ENCODE data around the gene RPS6KA3. TPM values are rescaled to one million over a fixed set of nuclear protein-coding genes. Genes with fewer than 3 reads are reported as not detected.

The RPS6KA3 gene
- 100 to 1,000 TPM; 108 to 112 TPM for total RNA-seq
- total RNA-seq: 353 reads per million in 2 donors

DNA sequence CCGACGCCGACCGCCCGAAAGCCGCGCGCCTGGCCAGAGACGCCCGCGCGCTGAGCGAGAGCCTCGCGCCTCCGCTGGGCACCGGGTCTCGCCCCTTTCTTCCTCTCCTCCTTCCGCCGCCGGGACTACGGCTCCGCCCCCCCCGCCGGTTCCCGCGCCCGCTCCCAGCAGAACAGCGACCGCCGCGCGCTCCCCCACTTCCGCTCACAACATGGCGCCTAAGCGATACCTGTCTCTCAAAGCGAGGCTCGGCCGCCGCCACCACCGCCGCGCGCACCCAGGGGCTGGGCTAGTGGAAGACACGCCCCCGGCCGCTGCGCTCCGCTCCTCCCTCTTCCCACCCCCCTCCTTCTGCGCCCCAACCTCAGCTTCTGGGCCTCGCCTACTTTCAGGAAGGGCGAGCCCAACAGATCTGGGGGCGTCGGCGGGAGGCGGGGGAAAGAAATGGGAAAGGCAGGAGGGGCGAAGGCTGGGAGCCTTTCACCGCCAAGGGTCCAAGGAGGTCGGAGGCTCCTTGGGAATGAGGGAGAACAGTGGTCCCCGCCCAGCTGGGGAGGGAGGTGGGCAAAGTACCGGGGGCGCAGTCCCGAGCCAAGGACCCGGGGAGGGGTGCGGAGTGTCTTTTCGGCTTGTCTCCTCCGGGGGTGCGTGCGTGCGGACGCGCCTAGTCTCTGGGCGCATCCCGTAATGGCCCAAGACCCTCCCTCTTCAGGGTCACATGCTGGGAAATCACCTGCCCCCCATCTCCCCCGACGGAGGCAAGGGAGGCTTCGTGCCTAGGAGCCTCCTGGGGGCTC is at the start of gene RPS6KA3:
Gene RPS6KA3 (minus strand): TSS at position 100 of the 797 bp plus-strand sequence. CDS start 277 bp downstream, outside the sequence.
- peaks cover 6% of the 10 kb centered on the region for H3K36me3 Mint-ChIP-seq (ENCODE audit: low read depth)
- H3K4me1 Mint-ChIP-seq: peaks cover 8% of the 10 kb centered on the region

DNA sequence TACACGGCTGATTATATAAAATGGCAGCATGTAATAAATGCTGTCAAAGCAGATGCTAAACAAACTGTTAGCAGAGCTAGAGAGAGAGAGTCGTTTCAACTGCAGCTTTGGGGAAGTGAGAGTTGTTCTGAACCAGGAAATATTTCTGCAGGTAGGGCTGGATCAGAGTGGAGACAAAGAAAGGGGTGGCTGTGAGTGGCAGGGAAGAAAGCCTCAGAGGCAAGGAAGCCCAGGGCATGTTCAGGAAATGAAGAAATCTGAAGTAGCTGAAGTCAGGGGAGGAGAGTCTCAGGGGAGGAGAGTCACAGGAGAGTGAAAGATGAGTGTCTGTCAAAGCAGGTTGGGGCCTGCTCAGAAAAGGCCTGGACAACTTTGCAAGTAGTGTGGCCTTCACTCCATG is 48.4 kb upstream of the RPS6KA3 start:
- H3K27ac Mint-ChIP-seq: peak overlapping the region; percentile 69
- no peaks in the 10 kb centered on the region for H3K36me3 Mint-ChIP-seq (ENCODE audit: low read depth)
- ATAC-seq (no peak), DNase-seq (no peak)
- peaks cover 7% of the 10 kb centered on the region for H3K4me1 Mint-ChIP-seq
- no peak overlapping the region for H3K4me3 Mint-ChIP-seq
- H3K27me3 Mint-ChIP-seq: no peaks in the 10 kb centered on the region
- H3K9me3 ChIP-seq (ENCODE audit: control insufficient read depth, low read length, poor library complexity, severe bottlenecking): no peaks in the 10 kb centered on the region

More for the DNA sequence above, at the start of gene RPS6KA3:
- peak within 1 kb of the TSS; percentile 97 for H3K27ac Mint-ChIP-seq
- no peaks in the 10 kb centered on the region for H3K9me3 ChIP-seq (ENCODE audit: control insufficient read depth, low read length, poor library complexity, severe bottlenecking)
- ATAC-seq (peak; percentile 80), DNase-seq (peak; percentile 82 to 88 (median 84))
- peak within 1 kb of the TSS; percentile 96 for H3K4me3 Mint-ChIP-seq
- no peaks in the 10 kb centered on the region for H3K27me3 Mint-ChIP-seq

DNA sequence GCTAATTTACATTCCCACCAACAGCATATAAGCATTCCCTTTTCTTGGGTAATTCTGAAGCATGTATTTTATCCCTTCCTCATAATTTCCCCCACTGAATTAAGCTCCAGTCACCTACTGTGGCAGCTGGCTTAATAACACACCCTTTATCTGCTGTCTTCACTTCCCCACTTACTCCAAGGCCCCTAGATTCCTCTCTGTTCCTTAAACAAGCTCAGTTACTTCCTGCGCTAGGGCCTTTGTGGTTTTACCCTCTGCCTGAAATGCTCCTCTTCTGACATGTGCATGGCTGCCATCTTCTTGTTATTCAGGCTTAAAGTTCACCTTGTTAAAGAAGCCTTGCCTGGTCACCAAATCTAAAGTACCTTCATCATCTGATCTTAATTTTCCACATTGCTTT is 47.2 kb upstream of the RPS6KA3 start:
- Mint-ChIP-seq H3K4me1 (peaks cover 7% of the 10 kb centered on the region), H3K4me3 (no peak overlapping the region), H3K27me3 (no peaks in the 10 kb centered on the region), H3K36me3 (ENCODE audit: low read depth) (no peaks in the 10 kb centered on the region), H3K27ac (no peak overlapping the region)
- H3K9me3 ChIP-seq (ENCODE audit: control insufficient read depth, low read length, poor library complexity, severe bottlenecking): no peaks in the 10 kb centered on the region
- DNase-seq (no peak), ATAC-seq (no peak)

- Mint-ChIP-seq H3K36me3 (ENCODE audit: low read depth) (no peaks in the 10 kb centered on the region), H3K27ac (no peak overlapping the region), H3K4me3 (no peak overlapping the region), H3K4me1 (peaks cover 7% of the 10 kb centered on the region), H3K27me3 (no peaks in the 10 kb centered on the region)
- no peaks in the 10 kb centered on the region for H3K9me3 ChIP-seq (ENCODE audit: control insufficient read depth, low read length, poor library complexity, severe bottlenecking)
- DNase-seq (no peak), ATAC-seq (no peak)
These were observed 45.3 kb upstream of the RPS6KA3 start for GRCh38 chrX:20312018-20312417.

- no peak overlapping the region for H3K4me3 Mint-ChIP-seq
- no peaks in the 10 kb centered on the region for H3K36me3 Mint-ChIP-seq (ENCODE audit: low read depth)
- H3K9me3 ChIP-seq (ENCODE audit: control insufficient read depth, low read length, poor library complexity, severe bottlenecking): no peaks in the 10 kb centered on the region
- no peak for DNase-seq
- H3K4me1 Mint-ChIP-seq: peaks cover 7% of the 10 kb centered on the region
- ATAC-seq: no peak
- no peaks in the 10 kb centered on the region for H3K27me3 Mint-ChIP-seq
- H3K27ac Mint-ChIP-seq: no peak overlapping the region
These were observed 44.8 kb upstream of the RPS6KA3 start for GRCh38 chrX:20311505-20311904.

DNA sequence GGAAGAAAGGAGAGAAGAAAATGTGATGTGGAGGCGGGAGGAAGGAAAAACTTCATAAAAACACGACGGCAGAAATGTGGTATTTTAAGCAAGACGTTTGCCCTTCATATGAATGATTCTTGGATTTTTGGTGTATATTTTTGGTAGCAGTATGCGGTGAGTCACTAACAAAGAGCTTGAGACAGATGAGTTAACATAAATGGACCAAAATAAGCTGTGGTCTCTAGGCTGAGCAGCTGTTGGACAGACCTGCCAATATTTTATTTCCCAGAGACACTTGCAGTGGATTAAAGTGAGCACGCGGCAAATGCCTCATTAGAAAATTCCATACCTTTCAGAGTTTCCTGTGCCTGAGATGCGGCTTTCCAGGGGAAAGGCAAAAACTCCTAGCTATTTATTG is 43.1 kb upstream of the RPS6KA3 start:
- H3K4me1 Mint-ChIP-seq: peaks cover 3% of the 10 kb centered on the region

DNA sequence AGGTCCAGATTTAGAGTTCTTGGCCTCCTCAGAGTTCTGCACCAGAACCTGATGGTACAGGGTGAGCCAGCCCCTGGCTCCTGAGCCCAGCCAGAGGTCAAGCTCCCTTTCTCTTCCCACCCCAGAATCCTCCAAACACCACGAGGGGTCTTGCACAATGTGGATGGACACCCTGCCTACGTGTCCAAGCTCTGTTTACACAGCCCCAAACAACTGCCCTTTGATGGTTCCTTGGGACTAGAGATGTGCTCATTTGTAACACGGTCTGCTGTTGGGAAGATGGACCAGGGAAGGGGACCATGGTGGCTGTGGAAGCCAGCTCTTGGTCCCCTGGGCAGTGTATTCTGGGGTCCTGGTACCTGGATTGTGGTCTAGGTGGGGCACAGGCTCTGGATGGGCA is 40.0 kb upstream of the RPS6KA3 start:
- no peaks in the 10 kb centered on the region for H3K27me3 Mint-ChIP-seq
- peaks cover 2% of the 10 kb centered on the region for H3K36me3 Mint-ChIP-seq (ENCODE audit: low read depth)
- no peak overlapping the region for H3K27ac Mint-ChIP-seq
- no peak overlapping the region for H3K4me3 Mint-ChIP-seq
- ATAC-seq (no peak), DNase-seq (no peak)
- no peaks in the 10 kb centered on the region for H3K9me3 ChIP-seq (ENCODE audit: control insufficient read depth, low read length, poor library complexity, severe bottlenecking)
- no peaks in the 10 kb centered on the region for H3K4me1 Mint-ChIP-seq

More for the DNA sequence above, 43.1 kb upstream of the RPS6KA3 start:
- Mint-ChIP-seq H3K4me3 (no peak overlapping the region), H3K27me3 (no peaks in the 10 kb centered on the region), H3K36me3 (ENCODE audit: low read depth) (peaks cover 2% of the 10 kb centered on the region), H3K27ac (no peak overlapping the region)
- ATAC-seq (no peak), DNase-seq (no peak)
- no peaks in the 10 kb centered on the region for H3K9me3 ChIP-seq (ENCODE audit: control insufficient read depth, low read length, poor library complexity, severe bottlenecking)

- H3K9me3 ChIP-seq (ENCODE audit: control insufficient read depth, low read length, poor library complexity, severe bottlenecking): no peaks in the 10 kb centered on the region
- H3K36me3 Mint-ChIP-seq (ENCODE audit: low read depth): peaks cover 2% of the 10 kb centered on the region
- DNase-seq (no peak), ATAC-seq (no peak)
- H3K4me3 Mint-ChIP-seq: no peak overlapping the region
- H3K4me1 Mint-ChIP-seq: peaks cover 5% of the 10 kb centered on the region
- no peak overlapping the region for H3K27ac Mint-ChIP-seq
- H3K27me3 Mint-ChIP-seq: no peaks in the 10 kb centered on the region
These were observed 34.1 kb upstream of the RPS6KA3 start for GRCh38 chrX:20300822-20301221.

DNA sequence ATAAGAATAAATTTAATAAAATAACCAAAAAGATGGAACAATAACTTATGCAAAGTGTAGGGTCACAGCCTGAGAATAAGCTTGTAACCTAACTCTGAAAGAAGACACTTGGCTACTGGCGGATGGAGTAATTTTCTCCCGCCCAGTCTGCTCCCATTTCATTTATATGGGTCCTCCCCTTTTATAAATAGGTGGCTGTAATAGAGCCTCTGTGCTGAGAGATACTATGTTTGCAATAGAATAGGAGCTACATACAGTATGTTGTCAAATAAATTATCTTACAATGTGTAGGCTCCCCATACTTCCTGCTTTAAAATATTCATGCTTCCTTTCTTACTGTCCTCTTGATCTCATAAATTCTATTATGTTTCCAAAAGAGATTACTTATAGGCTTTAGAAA is 28.2 kb upstream of the RPS6KA3 start:
- no peaks in the 10 kb centered on the region for H3K27me3 Mint-ChIP-seq
- no peaks in the 10 kb centered on the region for H3K36me3 Mint-ChIP-seq (ENCODE audit: low read depth)
- H3K4me3 Mint-ChIP-seq: no peak overlapping the region
- H3K27ac Mint-ChIP-seq: no peak overlapping the region
- no peaks in the 10 kb centered on the region for H3K9me3 ChIP-seq (ENCODE audit: control insufficient read depth, low read length, poor library complexity, severe bottlenecking)
- peaks cover 5% of the 10 kb centered on the region for H3K4me1 Mint-ChIP-seq
- no peak for ATAC-seq
- DNase-seq: no peak

DNA sequence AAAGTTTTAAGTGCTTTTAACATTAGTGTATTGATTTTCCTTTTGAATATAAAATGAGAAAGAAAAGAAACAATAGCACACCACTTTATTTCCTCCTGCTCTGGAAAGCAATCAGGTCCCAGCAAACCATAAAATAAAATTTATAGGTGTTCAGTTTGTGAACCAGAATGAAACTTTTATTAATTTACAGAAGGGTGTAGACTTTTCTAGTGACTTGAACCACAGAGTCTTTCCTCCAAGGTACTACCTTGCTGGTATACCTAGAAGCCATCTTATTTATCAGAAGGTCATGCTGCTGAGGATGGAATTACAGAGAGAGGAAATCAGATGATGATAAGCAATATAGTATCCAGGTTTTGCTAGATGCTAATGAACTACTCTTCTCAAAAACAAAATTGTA is 27.6 kb upstream of the RPS6KA3 start:
- Mint-ChIP-seq H3K36me3 (ENCODE audit: low read depth) (no peaks in the 10 kb centered on the region), H3K27me3 (no peaks in the 10 kb centered on the region), H3K4me3 (no peak overlapping the region), H3K4me1 (peaks cover 5% of the 10 kb centered on the region), H3K27ac (no peak overlapping the region)
- DNase-seq (no peak), ATAC-seq (no peak)
- H3K9me3 ChIP-seq (ENCODE audit: control insufficient read depth, low read length, poor library complexity, severe bottlenecking): no peaks in the 10 kb centered on the region

DNA sequence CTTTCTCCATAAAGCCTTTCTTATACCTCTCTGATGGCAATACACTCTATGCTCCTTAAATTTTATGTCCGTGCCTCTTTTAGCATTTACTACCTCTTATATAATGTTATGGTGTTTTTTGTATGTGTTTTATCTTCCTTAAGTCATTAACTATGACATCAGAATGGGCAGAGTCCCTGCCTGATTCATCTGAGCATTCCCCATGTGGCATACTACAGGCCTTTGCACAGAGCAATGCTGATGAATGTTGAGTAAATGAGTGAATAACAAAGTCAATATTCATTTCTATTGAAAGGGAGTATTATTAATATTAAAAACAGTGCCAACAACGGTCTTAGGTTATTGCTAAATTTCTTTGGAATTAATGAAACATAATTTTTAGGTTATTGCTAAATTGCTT is 18.8 kb upstream of the RPS6KA3 start:
- H3K27me3 Mint-ChIP-seq: no peaks in the 10 kb centered on the region
- no peaks in the 10 kb centered on the region for H3K36me3 Mint-ChIP-seq (ENCODE audit: low read depth)
- ATAC-seq: no peak

GRCh38 chrX:20284992-20285391 is 18.3 kb upstream of the RPS6KA3 start:
- Mint-ChIP-seq H3K27me3 (no peaks in the 10 kb centered on the region), H3K4me3 (no peak overlapping the region), H3K36me3 (ENCODE audit: low read depth) (no peaks in the 10 kb centered on the region), H3K27ac (no peak overlapping the region), H3K4me1 (no peaks in the 10 kb centered on the region)
- no peaks in the 10 kb centered on the region for H3K9me3 ChIP-seq (ENCODE audit: control insufficient read depth, low read length, poor library complexity, severe bottlenecking)
- no peak for DNase-seq
- no peak for ATAC-seq

More for the DNA sequence above, 18.8 kb upstream of the RPS6KA3 start:
- no peaks in the 10 kb centered on the region for H3K4me1 Mint-ChIP-seq
- no peak overlapping the region for H3K4me3 Mint-ChIP-seq
- DNase-seq: no peak
- no peaks in the 10 kb centered on the region for H3K9me3 ChIP-seq (ENCODE audit: control insufficient read depth, low read length, poor library complexity, severe bottlenecking)
- H3K27ac Mint-ChIP-seq: no peak overlapping the region

GRCh38 chrX:20284444-20284843 is 17.7 kb upstream of the RPS6KA3 start:
- Mint-ChIP-seq H3K4me3 (no peak overlapping the region), H3K27ac (no peak overlapping the region), H3K36me3 (ENCODE audit: low read depth) (no peaks in the 10 kb centered on the region), H3K4me1 (no peaks in the 10 kb centered on the region), H3K27me3 (no peaks in the 10 kb centered on the region)
- no peaks in the 10 kb centered on the region for H3K9me3 ChIP-seq (ENCODE audit: control insufficient read depth, low read length, poor library complexity, severe bottlenecking)
- DNase-seq: no peak
- no peak for ATAC-seq

- no peaks in the 10 kb centered on the region for H3K27me3 Mint-ChIP-seq
- no peaks in the 10 kb centered on the region for H3K9me3 ChIP-seq (ENCODE audit: control insufficient read depth, low read length, poor library complexity, severe bottlenecking)
- no peak overlapping the region for H3K27ac Mint-ChIP-seq
These were observed 14.2 kb upstream of the RPS6KA3 start for GRCh38 chrX:20280938-20281337.

More at GRCh38 chrX:20280938-20281337, 14.2 kb upstream of the RPS6KA3 start:
- H3K4me3 Mint-ChIP-seq: no peak overlapping the region
- H3K36me3 Mint-ChIP-seq (ENCODE audit: low read depth): peaks cover 3% of the 10 kb centered on the region
- ATAC-seq (no peak), DNase-seq (no peak)
- H3K4me1 Mint-ChIP-seq: no peaks in the 10 kb centered on the region

All from T-helper 17 cell (primary cell).